SK-N-SH treated with all-trans-retinoic acid at 6 μM for 48 hours (cell line): ENCODE measurements around the gene QPRT.

Source experiments
- ATAC-seq: fragments of 200-7000 bp; cut with Tn5 transposase; 3 replicates; pipeline ENCODE4 v1.9.1; 2020; ENCODE audit warnings: mild to moderate bottlenecking, moderate library complexity
- BACH2 ChIP-seq: fragments of 250-450 bp; sonication (Bioruptor Pico); IDR thresholded peaks from 2 replicates; pipeline ENCODE4 v1.9.0; 2021; ENCODE audit warnings: mild to moderate bottlenecking, borderline replicate concordance
- CREB5 ChIP-seq: fragments of 250-450 bp; sonication (Bioruptor Pico); IDR thresholded peaks from 2 replicates; pipeline ENCODE4 v1.5.1; 2020; ENCODE audit warnings: low read depth, mild to moderate bottlenecking, moderate library complexity
- ESRRG ChIP-seq: fragments of 250-450 bp; sonication (Bioruptor Pico); IDR thresholded peaks from 2 replicates; pipeline ENCODE4 v1.6.1; 2021; ENCODE audit warnings: mild to moderate bottlenecking
- GLIS3 ChIP-seq: fragments of 250-450 bp; sonication (Bioruptor Pico); IDR thresholded peaks from 2 replicates; pipeline ENCODE4 v1.5.0; 2020; ENCODE audit warnings: mild to moderate bottlenecking, moderate library complexity
- ISL1 ChIP-seq: fragments of 250-450 bp; sonication (Bioruptor Pico); IDR thresholded peaks from 2 replicates; pipeline ENCODE4 v2.1.2; 2022; ENCODE audit warnings: mild to moderate bottlenecking, moderate library complexity
- OSR1 ChIP-seq: fragments of 250-450 bp; sonication (Bioruptor Pico); IDR thresholded peaks from 2 replicates; pipeline ENCODE4 v1.8.0; 2022; ENCODE audit warnings: moderate library complexity, mild to moderate bottlenecking, inconsistent platforms
- PATZ1 ChIP-seq: fragments of 250-450 bp; sonication (Bioruptor Pico); IDR thresholded peaks from 2 replicates; pipeline ENCODE4 v1.8.0; 2020; ENCODE audit warnings: mild to moderate bottlenecking, moderate library complexity, borderline replicate concordance
- POU6F1 ChIP-seq: fragments of 250-450 bp; sonication (Bioruptor Pico); IDR thresholded peaks from 2 replicates; pipeline ENCODE4 v1.8.0; 2021; ENCODE audit warnings: low read depth, mild to moderate bottlenecking, moderate library complexity, borderline replicate concordance
- PPARA ChIP-seq: fragments of 250-450 bp; sonication (Bioruptor Pico); IDR thresholded peaks from 2 replicates; pipeline ENCODE4 v1.5.0; 2020; ENCODE audit warnings: mild to moderate bottlenecking, borderline replicate concordance
- RARB ChIP-seq: fragments of 250-450 bp; sonication (Bioruptor Pico); IDR thresholded peaks from 2 replicates; pipeline ENCODE4 v1.8.0; 2021; ENCODE audit warnings: mild to moderate bottlenecking, moderate library complexity
- SNAI2 ChIP-seq: fragments of 250-450 bp; sonication (Bioruptor Pico); IDR thresholded peaks from 2 replicates; pipeline ENCODE4 v1.5.0; 2020; ENCODE audit warnings: mild to moderate bottlenecking, moderate library complexity
- TOX ChIP-seq: fragments of 250-450 bp; sonication (Bioruptor Pico); IDR thresholded peaks from 2 replicates; pipeline ENCODE4 v1.8.0; 2021; ENCODE audit warnings: mild to moderate bottlenecking, moderate library complexity, borderline replicate concordance
- ZFP3 ChIP-seq: fragments of 250-450 bp; sonication (Bioruptor Pico); IDR thresholded peaks from 2 replicates; pipeline ENCODE4 v1.5.0; 2020; ENCODE audit warnings: mild to moderate bottlenecking, moderate library complexity
- ZFP30 ChIP-seq: fragments of 450-650 bp; formaldehyde crosslinking; IDR thresholded peaks from 2 replicates; pipeline ENCODE4 v1.5.0; 2022; ENCODE audit warnings: mild to moderate bottlenecking, moderate library complexity
- ZNF565 ChIP-seq: fragments of 450-650 bp; formaldehyde crosslinking; conservative IDR thresholded peaks from 2 replicates; pipeline ENCODE4 v1.5.0; 2020; ENCODE audit warnings: low read depth, mild to moderate bottlenecking, moderate library complexity
- ZNF8 ChIP-seq: fragments of 450-650 bp; formaldehyde crosslinking; IDR thresholded peaks from 2 replicates; pipeline ENCODE4 v1.5.0; 2020; ENCODE audit warnings: mild to moderate bottlenecking, moderate library complexity

The QPRT gene

GRCh38 chr16:29720703-29721102 lies 41.7 kb downstream of the QPRT start:
- no peak for ATAC-seq
- no peak for TF ChIP-seq GLIS3 (CRISPR knock-in tag)
- no peak for TF ChIP-seq TOX (CRISPR knock-in tag)

- ATAC-seq, result peak; percentile 88
These were observed 42.3 kb downstream of the QPRT start for GRCh38 chr16:29721167-29721879.

GRCh38 chr16:29726845-29727377 lies 47.9 kb downstream of the QPRT start:
- ATAC-seq, result no peak
- TF ChIP-seq CREB5 (CRISPR knock-in tag) (no peak), PPARA (CRISPR knock-in tag) (no peak), ZFP30 (CRISPR knock-in tag) (no peak), ZNF8 (CRISPR knock-in tag) (no peak), ISL1 (CRISPR knock-in tag) (no peak), PATZ1 (CRISPR knock-in tag) (no peak), SNAI2 (CRISPR knock-in tag) (no peak), ZFP3 (CRISPR knock-in tag) (no peak), TOX (CRISPR knock-in tag) (no peak), BACH2 (no peak), POU6F1 (CRISPR knock-in tag) (no peak)
- TF ChIP-seq, all 23 proteins: peak for 0

- no peak for ATAC-seq
- no peak for TF ChIP-seq ESRRG (CRISPR knock-in tag)
- no peak for TF ChIP-seq ZNF565
- TF ChIP-seq TOX (CRISPR knock-in tag), result no peak
- no peak for TF ChIP-seq PATZ1 (CRISPR knock-in tag)
- no peak for TF ChIP-seq POU6F1 (CRISPR knock-in tag)
- TF ChIP-seq OSR1 (CRISPR knock-in tag), result no peak
- TF ChIP-seq ZFP30 (CRISPR knock-in tag), result no peak
- TF ChIP-seq RARB (CRISPR knock-in tag), result no peak
- TF ChIP-seq, all 23 proteins: peak for 0
These were observed 48.5 kb downstream of the QPRT start for GRCh38 chr16:29727452-29727851.

GRCh38 chr16:29729116-29729521 lies 50.1 kb downstream of the QPRT start:
- ATAC-seq, result peak; percentile 91
- TF ChIP-seq BACH2, result no peak
